Ascending aorta (tissue), 2 donors: ENCODE data around the gene SETD6. TPM values are rescaled to one million over a fixed set of nuclear protein-coding genes. Genes with fewer than 3 reads are reported as not detected.

ENCODE experiments used
- DNase-seq, 2 donors: peaks; one replicate each; pipeline ENCODE4 v3.0.0-alpha.2; 2019; ENCODE audit warnings: low spot score in 2 of 2
- H3K27ac ChIP-seq, 2 donors: fragments of 200-600 bp; sonication (generic); one replicate each; pipeline ENCODE4 v1.5.1; 2016 to 2017; ENCODE audit warnings: mild to moderate bottlenecking in 1 of 2
- H3K27me3 ChIP-seq: fragments of 200-600 bp; sonication (generic); one replicate; pipeline ENCODE4 v1.5.1; 2017
- H3K36me3 ChIP-seq, 2 donors: fragments of 200-600 bp; sonication (generic); one replicate each; pipeline ENCODE4 v1.5.1; 2016
- H3K4me1 ChIP-seq, 2 donors: fragments of 200-600 bp; sonication (generic); one replicate each; pipeline ENCODE4 v1.5.1; 2016 to 2017; ENCODE audit warnings: mild to moderate bottlenecking in 1 of 2
- H3K4me3 ChIP-seq, 2 donors: fragments of 200-600 bp; sonication (generic); one replicate each; pipeline ENCODE4 v1.5.1; 2016 to 2017; ENCODE audit warnings: mild to moderate bottlenecking in 1 of 2
- H3K9me3 ChIP-seq, 2 donors: fragments of 200-600 bp; sonication (generic); one replicate each; pipeline ENCODE4 v1.5.1; 2016
- intact Hi-C: fragments of 100-400 bp; cut with DNase I; formaldehyde crosslinking; loops from one replicate; pipeline ENCODE4 v1.15.1; 2023
- total RNA-seq: library from RNA; depleted of rRNA; stranded (reverse); fragments of >200 nt; gene quantifications from one replicate; pipeline ENCODE4 v1.1.0, GENCODE V29; 2016
- TF ChIP-seq, protein P1 (sequence below), 3 experiments: fragments of 200-600 bp in 2 of 3; fragments of 450-650 bp in 1 of 3; sonication (generic) in 2 of 3; IDR thresholded peaks; one replicate each; pipeline ENCODE4 v1.5.1; 2016 to 2019; ENCODE audit warnings: antibody characterized with exemption in 3 of 3, mild to moderate bottlenecking in 1 of 3, moderate library complexity in 1 of 3

Gene SETD6
- total RNA-seq, 1 donor from 2014 or later, result 24.4 TPM

DNA sequence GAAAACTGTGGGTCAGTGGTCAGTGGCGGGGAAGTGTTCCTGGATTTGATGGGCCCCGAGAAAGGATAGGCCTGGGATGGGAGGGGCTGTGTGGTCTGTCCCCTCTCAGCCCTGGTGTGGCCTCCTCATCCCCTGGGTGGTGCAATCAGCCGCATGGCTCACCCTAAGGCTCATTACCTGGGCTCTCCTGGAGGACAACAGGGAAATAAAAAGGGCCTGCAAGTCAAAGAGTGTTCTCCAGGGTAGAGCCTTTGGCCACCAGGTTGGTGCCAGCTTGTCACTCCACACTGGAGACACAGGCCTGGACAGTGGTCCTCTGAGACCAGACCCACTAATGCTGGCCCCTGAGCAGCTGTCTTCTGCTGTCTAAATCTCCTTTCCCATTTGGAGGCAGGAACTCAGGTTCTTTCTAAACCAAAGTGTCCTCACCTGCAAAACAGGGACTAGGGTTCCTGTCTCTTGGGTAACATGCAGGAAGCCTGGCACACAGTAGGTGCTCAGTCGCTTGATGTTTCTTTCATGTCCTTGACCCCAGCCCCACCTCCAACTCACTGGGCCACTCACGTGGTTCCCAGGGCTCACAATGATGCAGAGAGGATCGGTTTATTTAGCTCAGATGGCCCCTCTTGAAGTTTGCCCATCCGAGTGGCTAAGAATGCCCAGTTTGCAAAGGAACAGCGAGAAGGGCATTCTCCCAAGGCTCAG lies 12.9 kb upstream of the SETD6 start:
- no peak for DNase-seq
- Histone ChIP-seq H3K36me3 (no peaks in the 10 kb centered on the region), H3K27me3 (no peaks in the 10 kb centered on the region), H3K4me3 (no peak overlapping the region), H3K9me3 (no peaks in the 10 kb centered on the region), H3K27ac (no peak overlapping the region), H3K4me1 (peaks cover 3 to 13% of the 10 kb centered on the region in 2 donors)
- TF ChIP-seq, protein P1, sequence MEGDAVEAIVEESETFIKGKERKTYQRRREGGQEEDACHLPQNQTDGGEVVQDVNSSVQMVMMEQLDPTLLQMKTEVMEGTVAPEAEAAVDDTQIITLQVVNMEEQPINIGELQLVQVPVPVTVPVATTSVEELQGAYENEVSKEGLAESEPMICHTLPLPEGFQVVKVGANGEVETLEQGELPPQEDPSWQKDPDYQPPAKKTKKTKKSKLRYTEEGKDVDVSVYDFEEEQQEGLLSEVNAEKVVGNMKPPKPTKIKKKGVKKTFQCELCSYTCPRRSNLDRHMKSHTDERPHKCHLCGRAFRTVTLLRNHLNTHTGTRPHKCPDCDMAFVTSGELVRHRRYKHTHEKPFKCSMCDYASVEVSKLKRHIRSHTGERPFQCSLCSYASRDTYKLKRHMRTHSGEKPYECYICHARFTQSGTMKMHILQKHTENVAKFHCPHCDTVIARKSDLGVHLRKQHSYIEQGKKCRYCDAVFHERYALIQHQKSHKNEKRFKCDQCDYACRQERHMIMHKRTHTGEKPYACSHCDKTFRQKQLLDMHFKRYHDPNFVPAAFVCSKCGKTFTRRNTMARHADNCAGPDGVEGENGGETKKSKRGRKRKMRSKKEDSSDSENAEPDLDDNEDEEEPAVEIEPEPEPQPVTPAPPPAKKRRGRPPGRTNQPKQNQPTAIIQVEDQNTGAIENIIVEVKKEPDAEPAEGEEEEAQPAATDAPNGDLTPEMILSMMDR (IDR thresholded peaks at IDR 0.05), result no peak
- intact Hi-C loops, result no loop called here

DNA sequence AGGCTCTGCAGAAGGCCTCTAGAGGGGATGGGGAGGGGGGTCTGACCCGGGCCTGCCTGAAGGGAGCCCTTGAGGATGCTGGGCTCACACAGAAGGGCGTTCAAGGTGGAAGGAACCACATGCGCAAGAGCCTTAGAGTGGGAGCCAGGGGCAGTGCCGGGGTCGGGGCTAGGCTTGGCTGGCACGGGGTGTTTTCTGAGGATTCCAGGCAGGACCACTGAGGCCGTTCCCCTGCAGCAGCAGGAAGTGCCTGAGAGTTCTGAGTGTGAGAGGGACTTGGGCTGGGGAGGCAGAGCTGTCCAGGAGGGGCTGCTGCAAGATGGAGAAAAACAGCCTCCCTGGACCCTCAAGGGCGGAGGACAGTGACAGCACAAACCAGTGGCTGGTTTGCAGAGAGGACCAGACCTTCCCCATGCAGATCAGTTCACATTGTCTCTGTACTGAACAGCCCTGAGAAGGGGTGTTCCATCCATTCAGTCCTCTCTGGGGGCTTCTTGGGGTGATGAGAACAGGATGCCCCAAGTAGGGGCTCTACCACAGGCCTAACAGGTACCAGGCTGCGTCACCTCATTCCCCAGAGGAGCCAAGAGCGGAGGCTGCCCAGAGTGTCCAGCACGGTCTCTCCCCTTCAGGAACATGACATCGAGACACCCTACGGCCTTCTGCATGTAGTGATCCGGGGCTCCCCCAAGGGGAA lies 12.0 kb upstream of the SETD6 start:
- Histone ChIP-seq H3K27me3 (no peaks in the 10 kb centered on the region), H3K4me3 (no peak overlapping the region), H3K27ac (no peak overlapping the region), H3K36me3 (no peaks in the 10 kb centered on the region), H3K9me3 (no peaks in the 10 kb centered on the region), H3K4me1 (peaks cover 3 to 13% of the 10 kb centered on the region in 2 donors)
- intact Hi-C loops, result no loop called here
- DNase-seq, result no peak
- TF ChIP-seq, protein P1 (IDR thresholded peaks at IDR 0.05), result no peak

DNA sequence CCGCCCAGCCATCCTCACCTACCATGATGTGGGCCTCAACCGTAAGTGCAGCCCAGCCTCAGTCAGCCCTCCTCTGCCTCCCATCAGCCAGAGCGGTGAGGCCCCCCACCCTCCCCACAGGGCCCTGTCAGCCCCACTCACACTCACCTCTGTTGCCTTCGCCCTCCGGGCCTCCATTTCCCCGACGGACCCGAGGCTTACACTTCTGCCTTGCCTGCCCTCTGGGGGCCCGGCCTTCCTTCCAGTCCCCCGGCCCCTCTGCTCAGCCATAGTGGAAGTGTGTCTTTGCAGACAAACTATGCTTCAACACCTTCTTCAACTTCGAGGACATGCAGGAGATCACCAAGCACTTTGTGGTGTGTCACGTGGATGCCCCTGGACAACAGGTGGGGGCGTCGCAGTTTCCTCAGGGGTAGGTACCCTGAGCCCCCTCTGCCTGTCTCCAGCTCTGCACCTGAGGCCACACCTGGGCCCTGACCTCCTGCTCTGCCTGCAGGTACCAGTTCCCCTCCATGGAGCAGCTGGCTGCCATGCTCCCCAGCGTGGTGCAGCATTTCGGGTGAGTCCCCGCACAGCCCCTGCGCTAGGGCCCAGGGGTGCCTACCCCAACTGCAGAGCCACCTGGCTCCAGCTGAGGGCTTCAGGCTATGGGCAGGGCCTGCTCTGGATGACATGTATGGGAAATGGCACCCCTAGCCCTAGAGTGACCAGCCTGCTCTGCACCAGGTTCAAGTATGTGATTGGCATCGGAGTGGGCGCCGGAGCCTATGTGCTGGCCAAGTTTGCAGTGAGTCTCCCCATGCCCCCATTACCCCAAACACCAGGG lies 11.2 kb upstream of the SETD6 start:
- H3K9me3 ChIP-seq, result no peaks in the 10 kb centered on the region
- DNase-seq, result peak in 1 of 2 donors; percentile 44
- intact Hi-C loops, result no loop called here
- peaks cover 3 to 13% of the 10 kb centered on the region in 2 donors for H3K4me1 ChIP-seq
- no peak overlapping the region for H3K27ac ChIP-seq
- H3K27me3 ChIP-seq, result no peaks in the 10 kb centered on the region
- TF ChIP-seq, protein P1 (IDR thresholded peaks at IDR 0.05), result no peak
- H3K36me3 ChIP-seq, result no peaks in the 10 kb centered on the region
- H3K4me3 ChIP-seq, result no peak overlapping the region

DNA sequence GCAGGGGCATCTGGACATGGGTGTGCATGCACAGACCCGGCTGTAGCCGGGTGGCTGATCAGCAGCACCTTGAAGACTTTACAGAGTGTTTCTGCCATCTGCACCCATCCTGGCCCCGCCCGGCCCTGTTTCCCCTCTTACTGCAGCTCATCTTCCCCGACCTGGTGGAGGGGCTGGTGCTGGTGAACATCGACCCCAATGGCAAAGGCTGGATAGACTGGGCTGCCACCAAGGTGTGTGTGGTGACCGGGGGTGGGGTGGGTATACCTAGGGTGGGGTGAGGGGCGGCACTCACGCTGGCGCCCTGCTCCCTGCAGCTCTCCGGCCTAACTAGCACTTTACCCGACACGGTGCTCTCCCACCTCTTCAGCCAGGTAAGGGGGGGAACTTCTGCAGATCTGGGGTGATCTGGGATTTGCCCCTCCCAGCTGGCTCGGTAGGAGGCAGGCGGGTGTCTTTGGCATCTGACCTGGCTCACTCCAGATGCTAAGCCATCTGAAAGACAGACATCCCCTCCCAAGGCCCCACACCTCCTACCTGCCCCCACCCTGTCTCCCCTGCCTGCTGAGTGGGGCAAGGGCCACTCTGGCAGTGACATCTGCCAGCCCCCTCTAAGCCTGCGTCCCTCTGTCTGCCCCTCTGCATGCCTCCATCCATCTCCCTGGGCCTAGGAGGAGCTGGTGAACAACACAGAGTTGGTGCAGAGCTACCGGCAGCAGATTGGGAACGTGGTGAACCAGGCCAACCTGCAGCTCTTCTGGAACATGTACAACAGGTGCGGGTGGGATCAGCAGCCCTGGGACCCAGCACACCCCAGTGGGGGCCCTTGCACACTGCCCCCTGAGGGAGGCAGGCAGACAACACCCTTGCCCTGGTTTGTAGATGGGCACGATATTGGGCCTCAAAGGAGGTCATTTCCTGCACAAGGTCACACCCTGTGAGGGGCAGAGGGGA lies 8.8 kb upstream of the SETD6 start:
- peak in 1 of 2 donors; percentile 52 for DNase-seq
- no peak overlapping the region for H3K4me3 ChIP-seq
- no peaks in the 10 kb centered on the region for H3K36me3 ChIP-seq
- intact Hi-C loops, result no loop called here
- H3K4me1 ChIP-seq, result peaks cover 0 to under 1% of the 10 kb centered on the region in 2 donors
- no peak overlapping the region for H3K27ac ChIP-seq
- TF ChIP-seq, protein P1 (IDR thresholded peaks at IDR 0.05), result no peak
- H3K27me3 ChIP-seq, result no peaks in the 10 kb centered on the region
- H3K9me3 ChIP-seq, result no peaks in the 10 kb centered on the region
